K562 (cell line): Measurements from ENCODE around the gene DYNLT2B. TPM values are rescaled to one million over a fixed set of nuclear protein-coding genes. Genes with fewer than 3 reads are reported as not detected.

ENCODE experiments used
- CLOCK ChIP-seq: fragments of 250-450 bp; sonication (Bioruptor Pico); IDR thresholded peaks from 2 replicates; pipeline ENCODE4 v1.4.0; 2020; ENCODE audit warnings: mild to moderate bottlenecking, moderate library complexity, borderline replicate concordance
- E2F1 ChIP-seq: sonication (generic); formaldehyde crosslinking; IDR thresholded peaks from 2 replicates; pipeline ENCODE4 v1.8.1; 2023; ENCODE audit warnings: mild to moderate bottlenecking, missing genetic modification reagents, moderate library complexity
- E4F1 ChIP-seq: fragments of 250-450 bp; sonication (Bioruptor Pico); IDR thresholded peaks from 2 replicates; pipeline ENCODE4 v1.5.0; 2021; ENCODE audit warnings: mild to moderate bottlenecking, borderline replicate concordance
- GATA2 ChIP-seq: sonication (generic); formaldehyde crosslinking; IDR thresholded peaks from 2 replicates; pipeline ENCODE4 v1.4.0; 2020; ENCODE audit warnings: mild to moderate bottlenecking, missing genetic modification reagents
- L3MBTL2 ChIP-seq: fragments of 450-650 bp; IDR thresholded peaks from 2 replicates; pipeline ENCODE4 v1.6.1; 2016; ENCODE audit warnings: mild to moderate bottlenecking, moderate library complexity
- NFATC3 ChIP-seq: fragments of 450-650 bp; IDR thresholded peaks from 2 replicates; pipeline ENCODE4 v1.6.1; 2017; ENCODE audit warnings: mild to moderate bottlenecking
- NR3C1 ChIP-seq: sonication (generic); formaldehyde crosslinking; IDR thresholded peaks from 2 replicates; pipeline ENCODE4 v1.8.1; 2022; ENCODE audit warnings: missing genetic modification reagents
- POLR2A ChIP-seq: fragments of 450-650 bp; conservative IDR thresholded peaks from 2 replicates; pipeline ENCODE4 v1.6.1; 2016
- RB1 ChIP-seq: fragments of 450-650 bp; IDR thresholded peaks from 2 replicates; pipeline ENCODE4 v1.6.1; 2017; ENCODE audit warnings: low read depth, mild to moderate bottlenecking
- SIN3A ChIP-seq, 2 experiments: fragments of 150-350 bp in 1 of 2; IDR thresholded peaks; 2 replicates each; pipeline ENCODE4 v1.6.1; 2011 to 2016; ENCODE audit warnings: borderline replicate concordance in 2 of 2, low read depth in 2 of 2, low read length in 2 of 2, mild to moderate bottlenecking in 2 of 2, moderate library complexity in 2 of 2; ENCODE audit not compliant: control insufficient read depth in 1 of 2
- SMARCE1 ChIP-seq: fragments of 450-650 bp; IDR thresholded peaks from 2 replicates; pipeline ENCODE4 v1.7.1; 2016; ENCODE audit warnings: mild to moderate bottlenecking
- SMC3 ChIP-seq: conservative IDR thresholded peaks from 2 replicates; pipeline ENCODE4 v1.6.1; 2011; ENCODE audit warnings: low read depth, low read length, improper control_type of control experiment; ENCODE audit not compliant: insufficient read depth
- SOX6 ChIP-seq: fragments of 450-650 bp; IDR thresholded peaks from 2 replicates; pipeline ENCODE4 v1.6.1; 2014; ENCODE audit warnings: mild to moderate bottlenecking
- TAL1 ChIP-seq: fragments of 450-650 bp; IDR thresholded peaks from 2 replicates; pipeline ENCODE4 v1.6.1; 2016; ENCODE audit warnings: mild to moderate bottlenecking
- ZNF224 ChIP-seq: sonication (generic); formaldehyde crosslinking; IDR thresholded peaks from 2 replicates; pipeline ENCODE4 v1.8.0; 2022; ENCODE audit warnings: mild to moderate bottlenecking, missing genetic modification reagents
- polyA plus RNA-seq, 8 experiments: library from polyadenylated mRNA; depleted of rRNA in 4 of 8; stranded (reverse) in 5 of 8; unstranded in 3 of 8; fragments of >200 nt; fragmentation: Nextera tagmentation in 2 of 8; fragmentation: Illumina TruSeq in 1 of 8; extraction: Ambion mirVana in 2 of 8; extraction: Trizol in 1 of 8; gene quantifications; 2 replicates each; pipeline versions ENCODE4 v1.2.1 to v1.2.3, GENCODE V29; 2011 to 2014; ENCODE audit warnings: inconsistent platforms in 1 of 8, missing spikeins in 1 of 8
- total RNA-seq, 7 experiments: library from RNA; depleted of rRNA in 6 of 7; stranded (reverse); fragments of >200 nt in 6 of 7; fragmentation: Illumina TruSeq in 2 of 7; extraction: Trizol in 2 of 7; gene quantifications; 2 replicates each; pipeline versions ENCODE4 v1.2.1 to v1.2.3, GENCODE V29; 2011 to 2021; ENCODE audit warnings: low replicate concordance in 1 of 7
- TF ChIP-seq, protein P1 (sequence below): sonication (generic); IDR thresholded peaks from 2 replicates; pipeline ENCODE4 v1.6.1; 2016
- TF ChIP-seq, protein P2 (sequence below): fragments of 250-450 bp; sonication (Bioruptor Pico); IDR thresholded peaks from 2 replicates; pipeline ENCODE4 v1.5.0; 2021

Gene DYNLT2B
- total and polyA plus RNA-seq, 9 of the 15 experiments (the other 6 are each of a cell fraction or from before 2014, with no cell fraction given) = 6.5 to 19.9 (median 8.7) TPM

- TF ChIP-seq CLOCK (CRISPR knock-in tag) (no peak), GATA2 (no peak), SMC3 (0 out of 2 replicates have a peak, but pooled peaks have one; percentile 4), SIN3A (IDR thresholded peaks at IDR 0.05; ENCODE audit: borderline replicate concordance in 2 of 2, control insufficient read depth in 1 of 2, low read depth in 2 of 2, low read length in 2 of 2) (peak; percentile 73 to 80; a peak in 3 of 4 replicates), L3MBTL2 (peak; percentile 84), POLR2A (peak; percentile 91), NR3C1 (CRISPR knock-in tag) (peak; percentile 70; the same call in 1 of the 2 replicates), E4F1 (CRISPR knock-in tag) (peak; percentile 68; the same call in 1 of the 2 replicates), SOX6 (peak; percentile 17; the same call in 1 of the 2 replicates), RB1 (peak; percentile 90; the same call in 1 of the 2 replicates), ZNF224 (no peak), E2F1 (peak; percentile 92), SMARCE1 (0 out of 2 replicates have a peak, but pooled peaks have one; percentile 42), TAL1 (no peak), NFATC3 (no peak)
- TF ChIP-seq, protein P1, sequence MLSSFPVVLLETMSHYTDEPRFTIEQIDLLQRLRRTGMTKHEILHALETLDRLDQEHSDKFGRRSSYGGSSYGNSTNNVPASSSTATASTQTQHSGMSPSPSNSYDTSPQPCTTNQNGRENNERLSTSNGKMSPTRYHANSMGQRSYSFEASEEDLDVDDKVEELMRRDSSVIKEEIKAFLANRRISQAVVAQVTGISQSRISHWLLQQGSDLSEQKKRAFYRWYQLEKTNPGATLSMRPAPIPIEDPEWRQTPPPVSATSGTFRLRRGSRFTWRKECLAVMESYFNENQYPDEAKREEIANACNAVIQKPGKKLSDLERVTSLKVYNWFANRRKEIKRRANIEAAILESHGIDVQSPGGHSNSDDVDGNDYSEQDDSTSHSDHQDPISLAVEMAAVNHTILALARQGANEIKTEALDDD = no peak
- TF ChIP-seq, protein P2, sequence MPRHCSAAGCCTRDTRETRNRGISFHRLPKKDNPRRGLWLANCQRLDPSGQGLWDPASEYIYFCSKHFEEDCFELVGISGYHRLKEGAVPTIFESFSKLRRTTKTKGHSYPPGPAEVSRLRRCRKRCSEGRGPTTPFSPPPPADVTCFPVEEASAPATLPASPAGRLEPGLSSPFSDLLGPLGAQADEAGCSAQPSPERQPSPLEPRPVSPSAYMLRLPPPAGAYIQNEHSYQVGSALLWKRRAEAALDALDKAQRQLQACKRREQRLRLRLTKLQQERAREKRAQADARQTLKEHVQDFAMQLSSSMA = peak; percentile 67
Observed at GRCh38 chr3:196317687-196318467, at the start of gene DYNLT2B (continued).
